CD4-positive, alpha-beta T cell treated with Interleukin-6 for 4 hours (primary cell): Measurements from ENCODE around the gene TYMS.

Experiments
- DNase-seq: peaks from one replicate; pipeline ENCODE4 v3.0.0-alpha.2; 2020; ENCODE audit warnings: mixed read lengths

TYMS gene

GRCh38 chr18:649341-649740 is 8.1 kb upstream of the TYMS start:
- DNase-seq = no peak

GRCh38 chr18:650428-650858 is 7.0 kb upstream of the TYMS start:
- no peak for DNase-seq

- no peak for DNase-seq
These were observed 5.3 kb upstream of the TYMS start for GRCh38 chr18:652131-652530.

GRCh38 chr18:653512-653911 is 3.9 kb upstream of the TYMS start:
- DNase-seq = no peak

- DNase-seq = no peak
These were observed 2.9 kb upstream of the TYMS start for GRCh38 chr18:654601-655000.

GRCh38 chr18:655445-655844 is 2.0 kb upstream of the TYMS start:
- DNase-seq = no peak

GRCh38 chr18:658001-658946 is 821 bp downstream of the TYMS start:
- peak; percentile 53 for DNase-seq

- no peak for DNase-seq
These were observed 1.6 kb downstream of the TYMS start for GRCh38 chr18:658947-659533.

GRCh38 chr18:659597-659996 is 2.1 kb downstream of the TYMS start:
- no peak for DNase-seq

GRCh38 chr18:662197-662596 is 4.7 kb downstream of the TYMS start:
- no peak for DNase-seq

GRCh38 chr18:666177-666576 is 8.7 kb downstream of the TYMS start:
- DNase-seq = no peak

- DNase-seq = no peak
These were observed 9.2 kb downstream of the TYMS start for GRCh38 chr18:666628-667027.

- no peak for DNase-seq
These were observed 10.8 kb downstream of the TYMS start for GRCh38 chr18:668260-668659.

GRCh38 chr18:669077-669476 is 11.6 kb downstream of the TYMS start:
- no peak for DNase-seq

- no peak for DNase-seq
These were observed 13.1 kb downstream of the TYMS start for GRCh38 chr18:670522-670921.

- DNase-seq = no peak
These were observed 14.0 kb downstream of the TYMS start for GRCh38 chr18:671405-671804.

- no peak for DNase-seq
These were observed 15.9 kb downstream of the TYMS start for GRCh38 chr18:673317-673716.

- no peak for DNase-seq
These were observed 16.3 kb downstream of the TYMS start for GRCh38 chr18:673769-674168.

- DNase-seq = no peak
These were observed 17.9 kb downstream of the TYMS start for GRCh38 chr18:675307-675706.

- DNase-seq = no peak
These were observed 18.6 kb downstream of the TYMS start for GRCh38 chr18:676069-676468.

- DNase-seq = no peak
These were observed 19.3 kb downstream of the TYMS start for GRCh38 chr18:676736-677135.

GRCh38 chr18:677145-677544 is 19.7 kb downstream of the TYMS start:
- DNase-seq = no peak

GRCh38 chr18:677951-678381 is 20.5 kb downstream of the TYMS start:
- DNase-seq = no peak

GRCh38 chr18:678482-679182 is 21.2 kb downstream of the TYMS start:
- no peak for DNase-seq
